Karpas-422 (cell line): Measurements from ENCODE around the gene NDUFB10. TPM values are rescaled to one million over a fixed set of nuclear protein-coding genes. Genes with fewer than 3 reads are reported as not detected.
A peak's percentile ranks its signal among the peaks of the same experiment; 100 is the strongest.
"Not testable (repeated sequence)": the region's sequence is repeated elsewhere in the genome, so short reads cannot be mapped to it uniquely, and the experiment has no call there.

Source experiments
- DNase-seq: peaks from one replicate; pipeline ENCODE4 v3.0.0-alpha.2; 2015
- H2AFZ ChIP-seq: fragments of 200-600 bp; sonication (generic); 2 replicates; pipeline ENCODE4 v1.6.1; 2014; ENCODE audit warnings: antibody characterized with exemption, low read length, mixed read lengths
- H3K27ac ChIP-seq: fragments of 200-600 bp; sonication (generic); 2 replicates; pipeline ENCODE4 v1.5.1; 2014; ENCODE audit warnings: mild to moderate bottlenecking, low read length, moderate library complexity
- H3K27me3 ChIP-seq: fragments of 200-600 bp; sonication (generic); 2 replicates; pipeline ENCODE4 v1.6.1; 2014; ENCODE audit warnings: low read length, mixed read lengths
- H3K36me3 ChIP-seq: fragments of 200-600 bp; sonication (generic); 2 replicates; pipeline ENCODE4 v1.6.1; 2014; ENCODE audit warnings: low read length, mixed read lengths; ENCODE audit not compliant: insufficient read depth
- H3K4me1 ChIP-seq: fragments of 200-600 bp; sonication (generic); 2 replicates; pipeline ENCODE4 v1.6.1; 2014; ENCODE audit warnings: mild to moderate bottlenecking, low read length, mixed read lengths
- H3K4me2 ChIP-seq: fragments of 200-600 bp; sonication (generic); 2 replicates; pipeline ENCODE4 v1.6.1; 2014; ENCODE audit warnings: low read length, low read depth, mild to moderate bottlenecking; ENCODE audit not compliant: poor library complexity, severe bottlenecking
- H3K4me3 ChIP-seq: fragments of 200-600 bp; sonication (generic); 2 replicates; pipeline ENCODE4 v1.5.1; 2014; ENCODE audit warnings: mild to moderate bottlenecking, antibody characterized with exemption, low read length, mixed read lengths
- H3K79me2 ChIP-seq: fragments of 200-600 bp; sonication (generic); 2 replicates; pipeline ENCODE4 v1.6.1; 2014; ENCODE audit warnings: mild to moderate bottlenecking, low read length, mixed read lengths
- H3K9ac ChIP-seq: fragments of 200-600 bp; sonication (generic); 2 replicates; pipeline ENCODE4 v1.6.0; 2014; ENCODE audit warnings: low read length
- H3K9me2 ChIP-seq: fragments of 200-600 bp; sonication (generic), shearing (Covaris generic); replicated peaks from 2 replicates; pipeline ENCODE4 v1.6.0; 2014; ENCODE audit warnings: mild to moderate bottlenecking, low read length, moderate library complexity; ENCODE audit not compliant: insufficient read depth
- H3K9me3 ChIP-seq: fragments of 300-700, 200-600 bp; sonication (generic); 2 replicates; pipeline ENCODE4 v1.6.1; 2014; ENCODE audit warnings: low read length, mixed read lengths
- H4K20me1 ChIP-seq: fragments of 200-600 bp; sonication (generic); 2 replicates; pipeline ENCODE4 v1.6.1; 2014; ENCODE audit warnings: mild to moderate bottlenecking, antibody characterized with exemption, low read length, low read depth; ENCODE audit not compliant: insufficient read depth
- total RNA-seq: library from RNA; depleted of rRNA; stranded (reverse); fragments of >200 nt; shearing (Covaris generic); gene quantifications from 2 replicates; pipeline ENCODE4 v1.2.3, GENCODE V29; 2014; ENCODE audit warnings: low replicate concordance

The NDUFB10 gene
- total RNA-seq, 1 experiment from 2014 or later, result 288 TPM

DNA sequence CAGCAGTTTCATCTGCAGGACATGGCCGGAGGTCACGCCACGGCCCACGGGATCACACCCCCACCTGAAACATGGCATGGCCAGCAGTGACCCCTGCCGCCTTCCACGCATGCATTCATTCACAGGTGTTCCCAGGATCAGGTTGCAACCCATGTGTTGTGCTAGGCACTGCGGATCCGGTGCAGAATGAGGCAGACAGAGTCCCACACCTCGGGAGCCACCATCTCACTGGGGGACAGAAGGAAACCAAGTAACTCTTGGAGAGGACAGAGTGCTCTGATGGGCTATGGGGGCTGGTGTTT is 12.0 kb upstream of the NDUFB10 start:
- Histone ChIP-seq H3K4me2 (no peak overlapping the region), H3K9ac (no peak overlapping the region), H3K27me3 (no peaks in the 10 kb centered on the region), H3K79me2 (no peaks in the 10 kb centered on the region), H3K4me1 (peaks cover 11% of the 10 kb centered on the region), H4K20me1 (no peaks in the 10 kb centered on the region; the same call in 1 of the 2 replicates), H3K27ac (no peak overlapping the region), H2AFZ (no peak overlapping the region), H3K9me2 (no peaks in the 10 kb centered on the region), H3K9me3 (no peaks in the 10 kb centered on the region), H3K4me3 (no peak overlapping the region), H3K36me3 (no peaks in the 10 kb centered on the region)
- DNase-seq, result no peak

- Histone ChIP-seq H3K4me2 (no peak overlapping the region), H3K9me2 (no peaks in the 10 kb centered on the region), H3K79me2 (no peaks in the 10 kb centered on the region), H2AFZ (no peak overlapping the region), H3K27ac (no peak overlapping the region), H3K27me3 (no peaks in the 10 kb centered on the region), H3K36me3 (no peaks in the 10 kb centered on the region), H3K4me1 (no peaks in the 10 kb centered on the region), H3K9me3 (no peaks in the 10 kb centered on the region), H3K9ac (no peak overlapping the region), H4K20me1 (no peaks in the 10 kb centered on the region), H3K4me3 (no peak overlapping the region)
- no peak for DNase-seq
Observed at GRCh38 chr16:1949507-1949906, 9.8 kb upstream of the NDUFB10 start.

DNA sequence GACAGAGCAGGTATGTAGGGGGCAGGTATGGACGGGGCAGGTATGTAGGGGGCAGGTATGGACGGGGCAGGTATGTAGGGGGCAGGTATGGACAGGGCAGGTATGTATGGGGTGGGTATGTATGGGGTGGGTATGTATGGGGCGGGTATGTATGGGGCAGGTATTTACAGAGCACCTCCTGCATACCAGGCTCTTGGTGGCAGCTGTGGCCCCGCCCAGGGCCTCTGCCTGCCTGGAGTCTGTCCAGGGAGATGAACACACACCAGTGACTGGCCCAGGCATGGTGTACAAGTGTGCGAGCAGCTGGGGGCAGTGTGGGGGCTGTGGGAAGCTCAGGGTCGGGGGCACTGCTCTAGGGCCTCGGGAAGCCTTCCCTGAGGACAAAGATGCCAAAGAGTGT is 9.3 kb upstream of the NDUFB10 start:
- no peak overlapping the region for H2AFZ ChIP-seq
- H3K4me3 ChIP-seq, result no peak overlapping the region
- no peaks in the 10 kb centered on the region for H3K9me3 ChIP-seq
- no peaks in the 10 kb centered on the region for H3K4me1 ChIP-seq
- H3K27ac ChIP-seq, result no peak overlapping the region
- H3K27me3 ChIP-seq, result no peaks in the 10 kb centered on the region
- H4K20me1 ChIP-seq, result no peaks in the 10 kb centered on the region
- no peak for DNase-seq
- no peaks in the 10 kb centered on the region for H3K36me3 ChIP-seq
- no peak overlapping the region for H3K9ac ChIP-seq
- H3K9me2 ChIP-seq, result no peaks in the 10 kb centered on the region
- H3K4me2 ChIP-seq, result no peak overlapping the region
- H3K79me2 ChIP-seq, result no peaks in the 10 kb centered on the region

DNA sequence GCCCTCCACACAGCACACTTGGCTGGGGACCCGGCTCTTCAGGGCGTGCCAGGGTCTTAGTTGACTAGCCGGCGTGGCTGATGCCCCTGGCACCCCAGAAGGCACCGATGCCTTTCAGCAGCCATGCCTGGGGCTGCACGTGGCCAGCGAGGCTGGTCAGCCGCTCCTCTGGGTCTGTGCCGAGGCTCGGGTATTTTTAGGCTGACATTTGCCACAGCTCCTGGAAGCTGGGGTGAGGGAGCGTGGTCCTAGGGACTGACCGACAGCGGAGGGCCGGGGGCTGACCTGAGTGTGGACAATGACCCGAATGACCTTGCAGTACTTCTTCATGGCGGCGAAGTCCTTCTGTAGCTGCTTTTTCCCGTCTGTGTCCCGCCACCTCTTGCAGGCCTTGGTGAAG is 8.8 kb upstream of the NDUFB10 start:
- no peak overlapping the region for H3K9ac ChIP-seq
- no peak overlapping the region for H3K4me2 ChIP-seq
- no peak overlapping the region for H2AFZ ChIP-seq
- no peak for DNase-seq
- H3K4me1 ChIP-seq, result no peaks in the 10 kb centered on the region
- H3K27ac ChIP-seq, result no peak overlapping the region
- no peaks in the 10 kb centered on the region for H3K27me3 ChIP-seq
- no peaks in the 10 kb centered on the region for H3K9me3 ChIP-seq
- no peaks in the 10 kb centered on the region for H3K79me2 ChIP-seq
- H4K20me1 ChIP-seq, result no peaks in the 10 kb centered on the region
- H3K9me2 ChIP-seq, result no peaks in the 10 kb centered on the region
- H3K4me3 ChIP-seq, result no peak overlapping the region
- H3K36me3 ChIP-seq, result no peaks in the 10 kb centered on the region

- no peak overlapping the region for H3K4me2 ChIP-seq
- no peak overlapping the region for H3K27ac ChIP-seq
- H3K9me2 ChIP-seq, result no peaks in the 10 kb centered on the region
- no peaks in the 10 kb centered on the region; the same call in 1 of the 2 replicates for H3K4me1 ChIP-seq
- H3K9ac ChIP-seq, result no peak overlapping the region
- no peak for DNase-seq
- H3K79me2 ChIP-seq, result no peaks in the 10 kb centered on the region
- no peaks in the 10 kb centered on the region for H3K27me3 ChIP-seq
- H2AFZ ChIP-seq, result no peak overlapping the region
- no peaks in the 10 kb centered on the region for H4K20me1 ChIP-seq
- H3K9me3 ChIP-seq, result no peaks in the 10 kb centered on the region
- no peaks in the 10 kb centered on the region for H3K36me3 ChIP-seq
- no peak overlapping the region for H3K4me3 ChIP-seq
Observed at GRCh38 chr16:1953734-1954133, 5.6 kb upstream of the NDUFB10 start.

DNA sequence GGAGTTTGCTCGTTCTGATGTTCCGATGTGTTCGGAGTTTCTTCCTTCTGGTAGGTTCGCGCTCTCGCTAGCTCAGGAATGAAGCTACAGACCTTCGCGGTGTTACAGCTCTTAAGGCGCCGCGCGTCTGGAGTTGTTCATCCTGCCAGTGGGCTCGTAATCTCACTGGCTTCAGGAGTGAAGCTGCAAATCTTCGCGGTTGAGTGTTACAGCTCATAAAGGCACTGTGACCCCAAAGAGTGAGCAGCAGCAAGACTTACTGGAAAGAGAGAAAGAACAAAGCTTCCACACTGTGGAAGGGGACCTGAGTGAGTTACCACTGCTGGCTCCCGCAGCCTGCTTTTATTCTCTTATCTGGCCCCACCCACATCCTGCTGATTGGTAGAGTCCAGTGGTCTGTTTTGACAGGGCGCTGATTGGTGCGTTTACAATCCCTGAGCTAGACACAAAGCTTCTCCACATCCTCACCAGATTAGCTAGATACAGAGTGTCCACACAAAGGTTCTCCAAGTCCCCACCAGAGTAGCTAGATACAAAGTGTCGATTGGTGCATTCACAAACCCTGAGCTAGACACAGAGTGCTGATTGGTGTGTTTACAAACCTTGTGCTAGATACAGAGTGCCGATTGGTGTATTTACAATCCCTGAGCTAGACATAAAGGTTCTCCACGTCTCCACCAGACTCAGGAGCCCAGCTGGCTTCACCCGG is 1.8 kb upstream of the NDUFB10 start:
- H3K9ac ChIP-seq, H4K20me1 ChIP-seq, H3K27ac ChIP-seq, H3K4me3 ChIP-seq, H3K4me2 ChIP-seq, H3K36me3 ChIP-seq, H2AFZ ChIP-seq, H3K9me3 ChIP-seq, H3K9me2 ChIP-seq, DNase-seq, H3K27me3 ChIP-seq: not testable (repeated sequence)
- Histone ChIP-seq H3K79me2 (peaks cover 12% of the 10 kb centered on the region), H3K4me1 (peaks cover 28% of the 10 kb centered on the region)

- not testable (repeated sequence) for H4K20me1 ChIP-seq, H3K9ac ChIP-seq, H3K27me3 ChIP-seq, DNase-seq, H3K4me3 ChIP-seq, H3K4me2 ChIP-seq, H2AFZ ChIP-seq, H3K27ac ChIP-seq, H3K9me3 ChIP-seq, H3K9me2 ChIP-seq
- Histone ChIP-seq H3K79me2 (peaks cover 16% of the 10 kb centered on the region), H3K4me1 (peaks cover 33% of the 10 kb centered on the region), H3K36me3 (peaks cover 11% of the 10 kb centered on the region)
Observed at GRCh38 chr16:1958143-1958491, 1.2 kb upstream of the NDUFB10 start.

- peaks cover 12% of the 10 kb centered on the region for H4K20me1 ChIP-seq
- H3K9ac ChIP-seq, result peak overlapping the region; percentile 41
- H3K9me3 ChIP-seq, result no peaks in the 10 kb centered on the region
- no peak overlapping the region for H3K27ac ChIP-seq
- H3K9me2 ChIP-seq, result no peaks in the 10 kb centered on the region
- peaks cover 17% of the 10 kb centered on the region for H3K36me3 ChIP-seq
- peaks cover 23% of the 10 kb centered on the region for H3K79me2 ChIP-seq
- H3K4me1 ChIP-seq, result peaks cover 40% of the 10 kb centered on the region
- no peaks in the 10 kb centered on the region for H3K27me3 ChIP-seq
- H3K4me3 ChIP-seq, result no peak overlapping the region; the same call in 1 of the 2 replicates
- H2AFZ ChIP-seq, result peak overlapping the region; percentile 72; the same call in 1 of the 2 replicates
- no peak for DNase-seq
- H3K4me2 ChIP-seq, result peak overlapping the region; percentile 23
Observed at GRCh38 chr16:1958715-1959268, 546 bp upstream of the NDUFB10 start.
